ENCODE results near the gene HAUS5. TPM values are rescaled to one million over a fixed set of nuclear protein-coding genes. Genes with fewer than 3 reads are reported as not detected.
"Not testable (repeated sequence)": the region's sequence is repeated elsewhere in the genome, so short reads cannot be mapped to it uniquely, and the experiment has no call there.

The HAUS5 gene
- total RNA-seq = 6.0 TPM

DNA sequence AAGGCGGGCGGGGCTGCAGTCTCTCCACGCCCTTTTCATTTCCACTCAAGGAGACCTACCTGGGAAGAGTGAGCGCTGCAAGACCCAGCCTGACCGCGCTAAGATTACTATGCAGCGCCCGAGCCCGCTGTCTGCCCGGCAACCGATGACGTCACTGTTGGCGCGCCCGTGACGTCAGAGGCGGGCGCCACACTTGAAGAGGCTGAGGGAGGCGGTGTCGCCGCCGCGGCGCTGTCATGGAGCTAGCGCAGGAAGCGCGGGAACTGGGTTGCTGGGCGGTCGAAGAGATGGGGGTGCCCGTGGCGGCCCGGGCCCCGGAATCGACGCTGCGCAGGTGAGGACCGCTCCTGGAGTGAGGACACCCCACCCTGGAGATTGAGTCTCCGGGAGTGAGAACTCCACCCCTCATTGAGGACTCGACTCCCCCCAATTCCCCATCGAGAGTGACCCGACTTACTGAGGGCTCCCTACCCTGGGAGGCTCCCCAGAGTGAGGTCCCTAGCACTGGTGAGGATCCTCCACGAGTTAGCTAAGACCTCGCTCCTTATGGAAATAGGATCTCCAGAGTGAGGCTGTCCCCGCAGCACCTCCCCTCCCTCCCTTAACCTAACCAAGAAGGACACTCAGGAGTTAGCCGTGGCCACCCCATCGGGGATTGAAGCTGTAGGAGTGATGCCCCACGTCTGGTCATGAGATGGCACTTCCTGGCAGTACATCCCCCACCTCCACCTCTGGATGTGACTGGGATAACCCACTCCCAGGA, at the start of gene HAUS5:
HAUS5 (plus strand) TSS at position 177 of the 763 bp plus-strand sequence; CDS start at position 237, 60 bp downstream.
- H3K4me3 ChIP-seq (ENCODE audit: low read length) = peak within 1 kb of the TSS; percentile 62
- H3K27me3 ChIP-seq (ENCODE audit: insufficient read depth, low read length) = no peaks in the 10 kb centered on the region
- H3K4me1 ChIP-seq (ENCODE audit: insufficient read depth, low read length) = peaks cover 35% of the 10 kb centered on the region
- H3K9me3 ChIP-seq (ENCODE audit: low read depth, low read length) = no peaks in the 10 kb centered on the region

DNA sequence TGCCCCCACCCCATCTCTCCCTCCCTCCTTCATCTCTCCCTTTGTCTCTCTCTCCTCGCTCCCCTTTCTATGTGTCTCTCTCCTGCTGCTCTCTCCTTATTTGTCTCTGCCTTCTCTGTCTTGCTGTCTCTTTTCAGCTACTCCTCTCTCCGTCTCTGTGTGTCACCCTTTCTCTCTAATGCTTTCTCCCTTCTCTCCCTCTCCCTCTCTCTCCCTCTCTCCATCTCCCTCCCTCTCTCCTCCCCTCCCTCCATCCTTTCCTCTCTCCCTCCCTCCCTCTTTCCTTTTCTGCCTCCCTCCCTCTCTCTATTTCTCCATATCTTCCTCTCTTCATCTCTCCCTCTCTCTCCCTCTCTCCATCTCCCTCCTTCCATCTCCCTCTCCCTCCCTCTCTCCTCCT, 49.8 kb upstream of the HAUS5 start:
- Histone ChIP-seq H3K9me3 (ENCODE audit: low read depth, low read length) (no peaks in the 10 kb centered on the region), H3K4me3 (ENCODE audit: low read length) (no peak overlapping the region), H3K27me3 (ENCODE audit: insufficient read depth, low read length) (peaks cover 14% of the 10 kb centered on the region), H3K4me1 (ENCODE audit: insufficient read depth, low read length) (peaks cover 12% of the 10 kb centered on the region)

DNA sequence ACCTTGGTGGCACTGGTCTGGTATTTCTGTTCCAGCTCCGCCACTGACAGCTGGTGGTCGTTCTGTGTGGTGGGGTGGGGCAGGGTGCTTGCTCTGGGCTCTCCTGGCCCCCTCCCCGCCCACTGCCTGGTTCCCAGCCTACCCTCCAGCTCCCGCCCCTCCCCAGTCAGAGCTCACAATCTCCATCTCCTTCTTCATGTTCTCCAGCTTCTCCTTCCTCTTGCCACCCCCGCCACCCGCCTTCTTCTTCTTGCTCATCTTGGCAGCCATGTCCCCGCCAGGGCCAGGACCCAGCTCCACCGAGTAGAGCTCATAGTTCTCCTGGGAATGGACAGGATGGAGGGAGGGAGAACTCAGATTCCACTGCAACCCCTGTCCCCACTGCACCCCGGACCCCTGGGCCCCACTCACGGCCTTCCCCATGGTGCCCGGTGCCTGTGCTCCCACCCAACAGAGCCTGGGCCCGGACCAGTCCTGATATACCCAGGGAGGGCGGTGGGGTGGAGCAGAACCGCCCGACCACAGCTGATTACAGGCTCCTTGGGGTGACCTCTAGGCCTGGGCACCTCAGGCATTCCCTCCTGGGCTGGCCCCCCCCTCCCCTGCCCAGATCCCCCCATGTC, 49.2 kb upstream of the HAUS5 start, which contains the start of gene ATP4A:
ATP4A (minus strand) TSS at position 452 of the 623 bp plus-strand sequence; CDS start at position 423, 29 bp downstream.
- Histone ChIP-seq H3K4me1 (ENCODE audit: insufficient read depth, low read length) (peaks cover 8% of the 10 kb centered on the region), H3K9me3 (ENCODE audit: low read depth, low read length) (no peaks in the 10 kb centered on the region), H3K4me3 (ENCODE audit: low read length) (no peak within 1 kb of the TSS), H3K27me3 (ENCODE audit: insufficient read depth, low read length) (peaks cover 12% of the 10 kb centered on the region)

- H3K9me3 ChIP-seq (ENCODE audit: low read depth, low read length) = no peaks in the 10 kb centered on the region
- H3K4me1 ChIP-seq (ENCODE audit: insufficient read depth, low read length) = no peaks in the 10 kb centered on the region
- H3K4me3 ChIP-seq (ENCODE audit: low read length) = no peak overlapping the region
- no peaks in the 10 kb centered on the region for H3K27me3 ChIP-seq (ENCODE audit: insufficient read depth, low read length)
Observed at GRCh38 chr19:35565016-35565856, 47.3 kb upstream of the HAUS5 start.

DNA sequence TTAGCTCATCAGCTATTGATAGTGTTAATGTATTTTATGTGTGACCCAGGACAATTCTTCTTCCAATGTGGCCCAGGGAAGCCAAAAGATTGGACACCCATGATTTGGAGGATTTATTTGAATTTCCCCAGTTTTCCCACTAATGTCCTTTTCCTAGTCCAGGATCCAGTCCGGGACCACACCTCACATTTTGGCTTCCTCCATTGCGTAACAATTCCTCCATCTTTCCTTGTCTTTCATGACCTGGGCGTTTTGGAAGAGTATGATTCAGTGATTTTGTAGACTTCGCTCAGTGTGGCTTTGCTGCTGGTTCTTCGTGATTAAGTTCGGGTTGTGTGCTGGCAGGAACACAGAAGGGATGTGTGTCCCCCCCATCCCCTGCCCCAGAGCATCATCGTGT, 45.8 kb upstream of the HAUS5 start:
- no peaks in the 10 kb centered on the region for H3K4me1 ChIP-seq (ENCODE audit: insufficient read depth, low read length)
- H3K4me3 ChIP-seq (ENCODE audit: low read length) = no peak overlapping the region
- no peaks in the 10 kb centered on the region for H3K9me3 ChIP-seq (ENCODE audit: low read depth, low read length)
- H3K27me3 ChIP-seq (ENCODE audit: insufficient read depth, low read length) = no peaks in the 10 kb centered on the region

DNA sequence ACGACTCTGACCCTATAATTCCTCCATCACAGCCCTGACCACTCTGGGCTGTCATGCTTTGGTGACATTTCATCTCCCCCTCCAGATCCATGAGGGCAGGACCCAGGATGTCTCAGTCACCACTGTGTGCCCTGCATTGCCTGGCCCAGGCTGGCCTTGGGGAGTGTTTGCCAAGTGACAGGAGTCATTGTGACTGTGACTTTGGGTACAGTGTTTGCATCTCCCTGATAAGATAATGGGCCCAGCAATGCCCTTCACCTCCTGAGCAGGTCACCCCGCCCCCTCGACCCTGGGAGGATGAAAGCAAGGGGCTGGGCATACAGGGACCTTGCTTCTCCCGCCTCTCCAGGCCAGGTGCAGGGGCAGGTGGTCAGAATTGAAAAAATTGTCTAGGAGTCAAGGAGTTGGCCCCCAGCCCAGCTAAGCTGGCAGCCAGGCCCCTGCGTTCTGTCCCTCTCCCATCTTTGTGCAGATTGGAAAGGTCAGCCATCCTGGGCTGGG, 43.2 kb upstream of the HAUS5 start:
- Histone ChIP-seq H3K4me3 (ENCODE audit: low read length) (no peak overlapping the region), H3K27me3 (ENCODE audit: insufficient read depth, low read length) (no peaks in the 10 kb centered on the region), H3K4me1 (ENCODE audit: insufficient read depth, low read length) (no peaks in the 10 kb centered on the region), H3K9me3 (ENCODE audit: low read depth, low read length) (no peaks in the 10 kb centered on the region)

GRCh38 chr19:35571406-35571965, 41.0 kb upstream of the HAUS5 start:
- no peak overlapping the region for H3K4me3 ChIP-seq (ENCODE audit: low read length)
- peaks cover 12% of the 10 kb centered on the region for H3K9me3 ChIP-seq (ENCODE audit: low read depth, low read length)
- no peaks in the 10 kb centered on the region for H3K4me1 ChIP-seq (ENCODE audit: insufficient read depth, low read length)
- no peaks in the 10 kb centered on the region for H3K27me3 ChIP-seq (ENCODE audit: insufficient read depth, low read length)

DNA sequence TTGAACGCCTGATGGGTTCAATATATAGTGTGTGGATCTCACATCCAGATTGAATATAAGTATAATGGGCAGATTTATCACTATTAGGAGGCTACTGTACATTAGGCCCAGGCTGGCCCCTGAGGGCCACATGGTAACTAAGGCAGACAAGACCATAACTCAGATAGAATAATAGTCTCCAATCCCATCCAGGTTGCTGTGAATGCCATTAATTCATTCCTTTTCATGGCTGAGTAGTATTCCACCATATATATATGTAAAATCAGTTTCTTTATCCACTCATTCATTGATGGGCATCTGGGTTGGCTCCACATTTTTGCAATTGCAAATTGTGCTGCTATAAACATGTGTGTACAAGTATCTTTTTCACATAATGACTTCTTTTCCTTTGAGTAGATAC, 34.6 kb upstream of the HAUS5 start:
- Histone ChIP-seq H3K4me3 (ENCODE audit: low read length) (no peak overlapping the region), H3K27me3 (ENCODE audit: insufficient read depth, low read length) (no peaks in the 10 kb centered on the region), H3K4me1 (ENCODE audit: insufficient read depth, low read length) (no peaks in the 10 kb centered on the region), H3K9me3 (ENCODE audit: low read depth, low read length) (peaks cover 13% of the 10 kb centered on the region)

DNA sequence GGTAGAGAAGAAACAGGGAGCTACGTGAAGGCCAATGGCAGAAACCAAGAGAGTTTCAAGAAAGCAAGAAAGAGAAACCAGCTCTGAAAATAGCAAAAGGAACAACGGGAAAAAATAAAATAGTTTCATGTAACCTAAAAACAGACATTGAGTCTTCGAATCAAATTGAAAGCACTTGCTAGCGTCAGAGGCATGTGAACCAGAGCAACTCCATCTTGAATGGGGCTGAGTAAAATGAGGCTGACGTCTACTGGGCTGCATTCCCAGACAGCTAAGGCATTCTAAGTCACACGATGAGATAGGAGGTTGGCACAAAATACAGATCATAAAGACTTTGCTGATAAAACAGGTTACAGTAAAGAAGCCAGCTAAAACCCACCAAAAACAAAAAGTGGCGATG, 33.8 kb upstream of the HAUS5 start:
- peaks cover 13% of the 10 kb centered on the region for H3K9me3 ChIP-seq (ENCODE audit: low read depth, low read length)
- H3K27me3 ChIP-seq (ENCODE audit: insufficient read depth, low read length) = no peaks in the 10 kb centered on the region
- no peaks in the 10 kb centered on the region for H3K4me1 ChIP-seq (ENCODE audit: insufficient read depth, low read length)
- no peak overlapping the region for H3K4me3 ChIP-seq (ENCODE audit: low read length)

GRCh38 chr19:35582760-35583159, 29.8 kb upstream of the HAUS5 start:
- H3K9me3 ChIP-seq (ENCODE audit: low read depth, low read length) = no peaks in the 10 kb centered on the region
- no peaks in the 10 kb centered on the region for H3K27me3 ChIP-seq (ENCODE audit: insufficient read depth, low read length)
- no peaks in the 10 kb centered on the region for H3K4me1 ChIP-seq (ENCODE audit: insufficient read depth, low read length)
- no peak overlapping the region for H3K4me3 ChIP-seq (ENCODE audit: low read length)

- Histone ChIP-seq H3K27me3 (ENCODE audit: insufficient read depth, low read length) (no peaks in the 10 kb centered on the region), H3K4me1 (ENCODE audit: insufficient read depth, low read length) (no peaks in the 10 kb centered on the region), H3K4me3 (ENCODE audit: low read length) (no peak within 1 kb of the TSS), H3K9me3 (ENCODE audit: low read depth, low read length) (no peaks in the 10 kb centered on the region)
Observed at GRCh38 chr19:35585848-35586247, 26.7 kb upstream of the HAUS5 start, which contains the start of gene PMIS2. PMIS2 (plus strand) TSS chr19:35586173; CDS start chr19:35586260, 87 bp downstream.

GRCh38 chr19:35587321-35587720, 25.2 kb upstream of the HAUS5 start:
- H3K4me3 ChIP-seq (ENCODE audit: low read length) = no peak overlapping the region
- H3K4me1 ChIP-seq (ENCODE audit: insufficient read depth, low read length) = no peaks in the 10 kb centered on the region
- no peaks in the 10 kb centered on the region for H3K9me3 ChIP-seq (ENCODE audit: low read depth, low read length)
- H3K27me3 ChIP-seq (ENCODE audit: insufficient read depth, low read length) = no peaks in the 10 kb centered on the region

DNA sequence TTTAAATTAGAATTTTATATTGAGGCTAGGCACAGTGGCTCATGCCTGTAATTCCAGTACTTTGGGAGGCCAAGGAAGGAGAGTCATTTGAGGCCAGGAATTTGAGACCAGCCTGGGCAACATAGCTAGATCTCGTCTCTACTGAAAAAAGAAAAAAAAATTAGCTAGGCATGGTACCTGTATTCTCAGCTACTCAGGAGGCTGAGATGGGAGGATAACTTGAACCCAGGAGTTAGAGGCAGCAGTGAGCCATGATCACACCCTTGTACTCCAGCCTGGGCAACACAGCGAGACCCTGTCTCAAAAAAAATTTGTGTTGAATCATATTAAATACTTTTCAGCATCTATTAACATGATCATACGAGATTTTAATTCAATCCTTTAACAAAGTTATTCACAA, 21.7 kb upstream of the HAUS5 start:
- Histone ChIP-seq H3K9me3 (ENCODE audit: low read depth, low read length) (no peaks in the 10 kb centered on the region), H3K4me3 (ENCODE audit: low read length) (no peak overlapping the region), H3K27me3 (ENCODE audit: insufficient read depth, low read length) (no peaks in the 10 kb centered on the region), H3K4me1 (ENCODE audit: insufficient read depth, low read length) (no peaks in the 10 kb centered on the region)

DNA sequence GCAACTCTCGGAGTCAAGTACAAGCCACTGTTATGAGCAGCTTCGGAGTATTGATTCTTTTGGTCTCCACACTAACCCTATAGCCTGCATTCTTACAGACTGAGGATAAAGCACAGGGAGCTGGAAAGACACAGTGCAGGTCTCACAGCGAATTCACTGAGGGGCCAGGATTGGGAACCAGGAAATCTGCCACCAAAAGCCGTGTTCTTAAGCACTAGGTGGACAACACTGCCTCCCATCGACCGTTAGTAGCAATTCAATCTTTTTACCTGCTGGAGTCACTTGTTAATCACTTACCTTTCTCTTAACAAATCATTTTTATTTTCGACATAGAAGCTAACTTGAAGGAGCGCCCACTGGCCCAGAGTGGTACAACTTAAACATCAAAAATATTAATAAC, 20.3 kb upstream of the HAUS5 start:
- Histone ChIP-seq H3K9me3 (ENCODE audit: low read depth, low read length) (no peaks in the 10 kb centered on the region), H3K4me1 (ENCODE audit: insufficient read depth, low read length) (no peaks in the 10 kb centered on the region), H3K27me3 (ENCODE audit: insufficient read depth, low read length) (no peaks in the 10 kb centered on the region), H3K4me3 (ENCODE audit: low read length) (no peak overlapping the region)

DNA sequence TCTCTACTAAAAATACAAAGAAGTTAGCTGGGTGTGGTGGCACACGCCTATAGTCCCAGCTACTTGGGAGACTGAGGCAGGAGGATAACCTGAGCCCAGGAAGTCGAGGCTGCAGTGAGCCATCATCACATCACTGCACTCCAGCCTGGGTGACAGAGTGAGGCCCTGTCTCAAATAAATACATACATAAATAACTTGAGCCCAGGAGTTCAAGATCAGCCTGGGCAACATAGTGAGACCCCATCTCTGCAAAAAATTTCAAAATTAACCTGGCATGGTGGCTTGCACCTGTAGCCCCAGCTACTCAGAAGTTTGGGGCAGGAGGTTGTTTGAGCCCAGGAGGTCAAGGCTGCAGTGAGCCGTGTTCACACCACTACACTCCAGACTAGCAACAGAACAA, 17.5 kb upstream of the HAUS5 start:
- not testable (repeated sequence) for H3K9me3 ChIP-seq (ENCODE audit: low read depth, low read length); H3K27me3 ChIP-seq (ENCODE audit: insufficient read depth, low read length); H3K4me3 ChIP-seq (ENCODE audit: low read length); H3K4me1 ChIP-seq (ENCODE audit: insufficient read depth, low read length)
